ENCODE measurements around the gene LPIN1.
"Not testable (repeated sequence)": the region's sequence is repeated elsewhere in the genome, so short reads cannot be mapped to it uniquely, and the experiment has no call there.

Gene LPIN1

GRCh38 chr2:11715987-11716652 lies 30.3 kb upstream of the LPIN1 start:
- DNase-seq, result no peak

DNA sequence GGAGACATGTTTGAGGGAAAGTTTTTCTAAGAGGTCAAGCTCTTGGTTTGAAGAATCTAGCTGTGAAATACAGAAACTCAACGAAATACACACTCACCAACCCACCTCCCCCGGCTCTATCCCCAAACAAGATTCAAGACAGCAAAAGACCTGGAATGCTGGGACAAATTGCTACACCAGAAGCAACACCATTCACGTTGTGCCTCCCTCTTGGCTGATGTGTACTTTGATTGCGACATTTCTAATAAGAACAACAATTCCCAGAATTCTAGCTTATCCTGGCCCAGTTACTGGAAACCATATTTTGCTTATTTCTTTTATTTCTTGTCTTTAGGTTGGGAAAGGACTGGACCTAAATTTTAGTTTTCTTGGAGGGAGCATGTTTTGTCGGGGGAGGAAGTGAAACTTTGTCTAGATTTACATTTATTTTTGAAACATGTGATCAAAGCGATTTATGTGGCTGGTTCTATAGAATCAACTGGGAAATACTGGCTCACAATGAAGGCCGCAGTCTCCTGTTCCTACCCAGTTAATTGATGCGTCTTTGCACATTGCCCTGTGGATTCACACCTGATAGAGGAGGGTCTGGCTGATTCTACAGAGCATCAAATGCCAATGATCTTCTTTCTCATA lies 29.6 kb upstream of the LPIN1 start:
- DNase-seq, result no peak

DNA sequence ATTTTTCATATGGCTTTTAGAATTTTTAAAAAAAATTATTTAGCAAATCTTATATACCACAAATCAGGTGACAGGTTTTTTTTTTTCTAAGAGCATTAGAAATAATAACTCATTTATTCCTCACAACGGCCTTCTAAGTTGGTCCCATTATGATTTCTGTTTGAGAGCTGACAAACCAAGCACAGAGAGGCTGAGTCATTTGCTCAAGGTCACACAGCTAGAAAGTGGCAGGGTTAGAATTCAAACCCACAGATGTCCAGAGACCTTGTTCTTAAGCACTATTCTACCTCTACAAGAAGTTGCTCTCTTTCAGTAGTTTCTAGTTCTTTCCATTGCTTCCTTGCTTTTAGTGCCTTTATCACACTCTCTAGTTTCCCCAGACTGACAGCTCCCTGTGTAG lies 28.8 kb upstream of the LPIN1 start:
- no peak for DNase-seq

DNA sequence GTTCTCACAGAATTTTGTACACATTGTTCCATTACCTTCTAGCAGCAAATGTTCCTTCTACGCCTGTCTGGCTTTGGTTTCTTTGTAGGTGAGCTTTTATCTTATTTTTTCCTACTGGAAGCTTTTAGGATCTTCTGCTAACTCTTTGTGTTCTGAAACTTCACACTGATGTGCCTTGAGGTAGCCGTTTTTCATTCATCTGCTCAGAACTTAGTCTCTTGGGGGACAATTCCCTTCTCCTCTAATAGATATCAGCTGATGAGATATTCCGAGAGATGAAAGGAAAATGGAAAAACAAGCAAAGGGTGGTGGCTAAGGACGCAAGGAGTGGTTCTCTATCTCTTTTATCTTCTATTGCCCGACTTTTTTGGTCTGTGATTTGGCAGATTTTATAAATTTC lies 27.8 kb upstream of the LPIN1 start:
- no peak for DNase-seq

GRCh38 chr2:11719230-11719977 lies 27.0 kb upstream of the LPIN1 start:
- no peak for DNase-seq

- no peak for DNase-seq
Observed at GRCh38 chr2:11720752-11721151, 25.7 kb upstream of the LPIN1 start.

GRCh38 chr2:11722292-11723060 lies 24.0 kb upstream of the LPIN1 start:
- DNase-seq, result no peak

DNA sequence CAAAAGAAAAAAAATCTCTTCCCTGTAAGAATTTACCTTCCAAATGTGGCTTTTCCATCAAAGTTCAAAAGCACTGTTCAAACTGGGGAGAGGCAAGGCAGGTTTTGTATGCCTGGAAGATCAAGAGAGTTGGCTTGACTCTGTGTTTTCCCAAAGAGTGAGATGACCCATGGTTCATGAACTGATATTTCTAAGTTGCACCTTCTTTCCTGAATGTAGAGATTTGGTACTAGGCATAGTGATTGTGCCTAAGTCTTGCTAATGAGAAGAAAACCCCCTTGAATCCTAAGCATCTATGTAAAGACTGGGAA lies 23.4 kb upstream of the LPIN1 start:
- no peak for DNase-seq

DNA sequence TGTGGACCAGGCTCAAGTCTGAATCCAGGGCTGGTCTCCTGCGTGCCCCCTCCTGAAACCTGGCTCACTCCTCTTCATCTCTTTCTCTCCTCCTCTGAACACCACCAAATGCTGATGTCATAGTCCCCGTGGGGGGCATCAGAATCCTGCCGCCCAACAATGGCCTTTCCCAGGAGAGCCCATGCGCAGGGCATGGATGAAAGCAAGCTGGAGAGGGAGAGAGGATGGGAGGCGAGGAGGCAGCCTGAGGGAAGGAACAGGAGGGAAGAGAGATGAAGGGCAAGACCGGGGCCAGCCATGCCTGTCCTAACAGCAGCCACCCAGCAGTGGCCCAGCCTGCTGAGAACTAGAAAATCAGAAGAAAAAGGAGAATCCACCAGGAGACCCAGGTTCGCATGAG lies 22.3 kb upstream of the LPIN1 start:
- DNase-seq, result no peak

- no peak for DNase-seq
Observed at GRCh38 chr2:11726384-11726783, 20.0 kb upstream of the LPIN1 start.

GRCh38 chr2:11729362-11730212 lies 16.8 kb upstream of the LPIN1 start:
- no peak for DNase-seq

DNA sequence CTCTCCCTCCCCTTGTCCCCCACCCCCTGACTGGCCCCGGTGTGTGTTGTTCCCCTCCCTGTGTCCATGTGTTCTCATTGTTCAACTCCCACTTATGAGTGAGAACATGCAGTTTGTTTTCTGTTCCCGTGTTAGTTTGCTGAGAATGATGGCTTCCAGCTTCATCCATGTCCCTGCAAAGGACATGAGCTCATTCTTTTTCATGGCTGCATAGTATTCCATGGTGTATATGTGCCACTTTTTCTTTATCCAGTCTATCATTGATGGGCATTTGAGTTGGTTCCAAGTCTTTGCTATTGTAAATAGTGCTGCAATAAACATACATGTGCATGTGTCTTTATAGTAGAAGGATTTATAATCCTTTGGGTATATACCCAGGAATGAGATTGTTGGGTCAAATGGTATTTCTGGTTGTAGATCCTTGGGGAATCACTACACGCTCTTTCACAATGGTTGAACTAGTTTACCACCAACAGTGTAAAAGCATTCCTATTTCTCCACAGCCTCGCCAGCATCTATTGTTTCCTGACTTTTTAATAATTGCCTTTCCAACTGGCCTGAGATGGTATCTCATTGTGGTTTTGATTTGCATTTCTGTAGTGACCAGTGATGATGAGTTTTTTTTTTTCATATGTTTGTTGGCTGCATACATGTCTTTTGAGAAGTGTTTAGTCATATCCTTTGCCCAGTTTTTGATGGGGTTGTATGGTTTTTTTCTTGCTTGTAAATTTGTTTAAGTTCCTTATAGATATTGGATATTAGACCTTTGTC lies 15.0 kb upstream of the LPIN1 start:
- DNase-seq, result not testable (repeated sequence)

DNA sequence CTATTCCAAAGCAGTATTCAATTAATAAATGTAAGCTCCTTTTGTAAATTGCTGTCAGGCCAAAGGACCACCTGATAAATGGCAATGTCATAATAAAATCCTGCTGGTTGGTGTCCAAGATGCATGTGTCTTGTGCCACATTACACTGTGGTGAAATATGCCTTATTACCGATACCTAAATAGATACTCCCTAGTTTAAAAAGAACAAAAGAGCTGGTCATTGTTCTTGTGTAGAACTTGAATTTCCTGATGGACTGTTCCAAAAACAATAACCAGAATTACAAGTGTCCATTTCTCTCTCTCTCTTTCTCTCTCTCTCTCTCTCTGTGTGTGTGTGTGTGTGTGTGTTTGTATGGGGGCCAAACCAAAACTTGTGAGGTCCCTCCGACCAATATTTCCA lies 13.8 kb upstream of the LPIN1 start:
- DNase-seq, result no peak

GRCh38 chr2:11737852-11738251 lies 8.6 kb upstream of the LPIN1 start:
- not testable (repeated sequence) for DNase-seq

- DNase-seq, result peak; percentile 46
Observed at GRCh38 chr2:11738589-11739436, 7.6 kb upstream of the LPIN1 start.

- DNase-seq, result no peak
Observed at GRCh38 chr2:11740723-11741122, 5.7 kb upstream of the LPIN1 start.

GRCh38 chr2:11742317-11742701 lies 4.1 kb upstream of the LPIN1 start:
- no peak for DNase-seq

DNA sequence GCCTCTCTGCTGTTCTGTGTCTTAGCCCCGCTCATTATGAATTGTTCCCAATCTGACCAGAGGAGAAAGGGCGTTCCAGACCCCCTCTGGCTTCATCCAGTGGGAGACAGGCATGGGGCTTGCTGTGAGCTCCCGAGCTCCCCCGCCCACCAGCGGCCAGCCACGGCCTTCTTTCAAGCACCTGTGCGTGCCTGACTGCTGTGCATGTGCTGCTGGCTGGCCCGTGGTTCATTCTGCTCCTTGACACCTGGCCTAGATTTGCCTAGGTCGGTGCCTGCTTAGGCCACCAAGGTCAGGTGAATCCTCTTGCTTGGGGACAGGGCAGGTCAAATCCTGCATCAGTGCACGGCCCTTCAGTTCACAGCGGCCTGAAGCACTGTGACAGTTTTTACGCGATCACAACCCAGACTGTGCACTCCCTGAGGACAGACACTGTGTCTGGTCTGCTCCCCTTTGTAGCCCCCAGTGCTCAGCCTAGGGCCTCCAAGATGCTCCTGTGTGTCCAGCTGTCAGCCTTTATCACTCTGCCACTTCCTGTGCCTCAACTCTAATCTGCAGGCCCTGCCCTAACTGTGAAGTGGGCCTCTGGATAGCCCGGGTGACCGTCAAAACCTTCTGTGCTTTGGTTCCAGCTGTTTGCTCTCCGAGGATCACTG lies 3.6 kb upstream of the LPIN1 start:
- no peak for DNase-seq

DNA sequence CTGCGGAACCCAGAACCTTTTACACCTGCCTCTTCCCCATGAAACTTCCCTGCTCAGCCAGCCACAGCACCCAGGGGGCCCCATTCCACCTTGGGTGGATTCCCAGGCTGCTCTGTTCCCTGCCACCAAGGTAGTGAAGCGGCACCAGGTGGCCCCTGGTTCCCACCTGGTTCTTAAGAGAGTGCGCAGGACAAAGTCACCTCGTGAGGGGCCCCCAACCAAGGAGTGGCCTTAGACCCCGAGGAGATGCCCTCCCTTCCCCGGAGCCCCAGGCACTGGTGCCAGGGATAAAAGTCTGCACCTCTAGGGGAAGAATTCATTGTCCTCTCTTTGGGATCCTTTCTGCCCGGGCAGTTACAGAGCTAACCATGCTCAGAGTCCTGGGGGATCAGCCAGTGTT lies 3.1 kb upstream of the LPIN1 start:
- no peak for DNase-seq

- peak; percentile 97 for DNase-seq
Observed at GRCh38 chr2:11743846-11744553, 2.4 kb upstream of the LPIN1 start.
